HL-60 (cell line): ENCODE data around the gene NSFL1C.

Experiments
- POLR2AphosphoS5 ChIP-seq: IDR thresholded peaks from 2 replicates; pipeline ENCODE4 v1.6.1; 2012; ENCODE audit warnings: low read depth
- SPI1 ChIP-seq: IDR thresholded peaks from 2 replicates; pipeline ENCODE4 v1.6.1; 2012; ENCODE audit warnings: low read depth, mild to moderate bottlenecking, borderline replicate concordance
- TF ChIP-seq, protein P1 (sequence below): IDR thresholded peaks from one replicate; pipeline ENCODE4 v1.5.1; 2011; ENCODE audit warnings: low read length, control low read depth, inconsistent platforms; ENCODE audit not compliant: insufficient read depth

DNA sequence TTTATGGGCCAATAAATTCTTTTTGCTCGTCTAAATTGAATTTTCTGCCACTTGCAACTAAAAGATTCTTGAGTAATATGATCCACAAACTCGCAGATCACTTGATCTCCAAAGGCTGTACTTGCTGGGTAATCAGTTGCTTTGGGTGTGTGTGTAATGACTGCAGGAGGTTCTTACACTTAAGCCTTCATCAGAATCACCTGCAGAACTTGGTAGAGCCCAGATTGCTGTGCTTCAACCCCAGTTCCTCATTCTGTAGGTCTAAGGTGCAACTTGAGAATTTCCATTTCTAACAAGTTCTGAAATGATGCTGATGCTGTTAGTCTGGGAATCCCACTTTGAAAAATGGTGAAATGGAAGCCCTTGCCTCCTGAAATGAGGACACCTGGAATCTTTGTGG, 60.8 kb downstream of the NSFL1C start:
- TF ChIP-seq, protein P1, sequence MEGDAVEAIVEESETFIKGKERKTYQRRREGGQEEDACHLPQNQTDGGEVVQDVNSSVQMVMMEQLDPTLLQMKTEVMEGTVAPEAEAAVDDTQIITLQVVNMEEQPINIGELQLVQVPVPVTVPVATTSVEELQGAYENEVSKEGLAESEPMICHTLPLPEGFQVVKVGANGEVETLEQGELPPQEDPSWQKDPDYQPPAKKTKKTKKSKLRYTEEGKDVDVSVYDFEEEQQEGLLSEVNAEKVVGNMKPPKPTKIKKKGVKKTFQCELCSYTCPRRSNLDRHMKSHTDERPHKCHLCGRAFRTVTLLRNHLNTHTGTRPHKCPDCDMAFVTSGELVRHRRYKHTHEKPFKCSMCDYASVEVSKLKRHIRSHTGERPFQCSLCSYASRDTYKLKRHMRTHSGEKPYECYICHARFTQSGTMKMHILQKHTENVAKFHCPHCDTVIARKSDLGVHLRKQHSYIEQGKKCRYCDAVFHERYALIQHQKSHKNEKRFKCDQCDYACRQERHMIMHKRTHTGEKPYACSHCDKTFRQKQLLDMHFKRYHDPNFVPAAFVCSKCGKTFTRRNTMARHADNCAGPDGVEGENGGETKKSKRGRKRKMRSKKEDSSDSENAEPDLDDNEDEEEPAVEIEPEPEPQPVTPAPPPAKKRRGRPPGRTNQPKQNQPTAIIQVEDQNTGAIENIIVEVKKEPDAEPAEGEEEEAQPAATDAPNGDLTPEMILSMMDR: no peak
- TF ChIP-seq POLR2AphosphoS5 (no peak), SPI1 (peak; percentile 38)
